Effector memory CD8-positive, alpha-beta T cell (primary cell): ENCODE data around the gene CEP41.

ENCODE experiments used
- ATAC-seq: fragments of 150-1000 bp; cut with Tn5 transposase; replicated peaks from 2 replicates; pipeline ENCODE4 v1.10.0; 2021; ENCODE audit warnings: mild to moderate bottlenecking, moderate library complexity
- DNase-seq, 3 experiments: peaks; one replicate each; pipeline ENCODE4 v3.0.0; 2021
- H3K27ac Mint-ChIP-seq, 2 donors: one replicate each; pipeline ENCODE4 v1.8.0; 2022; ENCODE audit warnings: mild to moderate bottlenecking in 2 of 2, mixed read lengths in 2 of 2, moderate library complexity in 2 of 2
- H3K27me3 Mint-ChIP-seq, 2 donors: one replicate each; pipeline ENCODE4 v1.8.0; 2022; ENCODE audit warnings: mixed read lengths in 2 of 2
- H3K36me3 Mint-ChIP-seq: one replicate; pipeline ENCODE4 v1.8.0; 2022; ENCODE audit warnings: mild to moderate bottlenecking, moderate library complexity, mixed read lengths; ENCODE audit not compliant: insufficient read depth
- H3K4me1 Mint-ChIP-seq, 2 donors: one replicate each; pipeline ENCODE4 v1.8.0; 2022; ENCODE audit warnings: low read depth in 2 of 2, mixed read lengths in 2 of 2
- H3K4me3 Mint-ChIP-seq, 2 donors: one replicate each; pipeline ENCODE4 v1.8.0; 2022; ENCODE audit warnings: mild to moderate bottlenecking in 2 of 2, mixed read lengths in 2 of 2, moderate library complexity in 2 of 2
- H3K9me3 Mint-ChIP-seq, 2 donors: one replicate each; pipeline ENCODE4 v1.8.0; 2022; ENCODE audit warnings: mixed read lengths in 2 of 2
- total RNA-seq, 9 experiments: gene quantifications; one replicate each; lab custom pipeline; 2026; lab: John Stamatoyannopoulos, UW

Gene CEP41, protein sequence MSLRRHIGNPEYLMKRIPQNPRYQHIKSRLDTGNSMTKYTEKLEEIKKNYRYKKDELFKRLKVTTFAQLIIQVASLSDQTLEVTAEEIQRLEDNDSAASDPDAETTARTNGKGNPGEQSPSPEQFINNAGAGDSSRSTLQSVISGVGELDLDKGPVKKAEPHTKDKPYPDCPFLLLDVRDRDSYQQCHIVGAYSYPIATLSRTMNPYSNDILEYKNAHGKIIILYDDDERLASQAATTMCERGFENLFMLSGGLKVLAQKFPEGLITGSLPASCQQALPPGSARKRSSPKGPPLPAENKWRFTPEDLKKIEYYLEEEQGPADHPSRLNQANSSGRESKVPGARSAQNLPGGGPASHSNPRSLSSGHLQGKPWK
- 4.7 to 13.2 (median 8.6) reads per million in 9 experiments for total RNA-seq

DNA sequence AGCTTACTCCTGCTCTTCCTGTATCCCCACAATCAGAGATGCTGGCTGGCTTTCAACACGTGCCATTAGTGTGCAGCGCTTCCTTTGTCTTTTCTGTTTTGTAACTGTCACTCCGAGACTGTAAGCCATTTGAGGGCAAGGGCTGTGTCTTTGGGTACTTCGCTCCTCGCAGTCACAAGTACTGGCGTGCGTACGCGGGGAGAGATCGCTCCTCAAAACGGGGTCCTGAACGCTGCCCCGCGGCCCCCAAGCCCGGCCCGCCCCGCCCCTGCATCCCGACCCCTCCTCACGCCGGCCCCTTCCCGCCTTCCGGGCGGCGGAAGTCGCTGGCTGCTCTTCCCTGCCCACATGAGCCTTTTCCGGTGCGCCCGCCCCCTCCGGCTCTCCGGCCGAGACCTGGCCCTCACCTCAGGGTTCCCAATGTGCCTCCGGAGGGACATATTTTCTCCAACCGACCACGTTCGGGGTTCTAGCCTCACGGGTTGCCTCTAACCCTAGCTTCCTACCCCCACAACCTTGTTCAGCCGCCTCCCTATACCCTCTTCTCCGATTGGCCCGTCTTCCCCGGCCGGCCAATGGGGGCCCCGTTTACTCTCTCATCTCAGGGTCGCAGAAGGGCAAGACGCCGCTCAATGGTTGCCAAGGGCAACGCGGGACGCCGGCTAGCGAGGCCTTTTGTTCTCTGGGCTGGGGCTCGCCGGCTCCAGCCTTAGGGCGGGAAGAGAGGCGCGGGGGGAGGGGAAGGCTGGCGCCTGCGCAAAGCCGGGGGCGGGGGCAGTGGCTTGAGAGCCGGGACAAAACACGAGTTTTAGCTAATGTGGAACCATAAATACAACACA, at the start of gene CEP41:
TSS of gene CEP41 (minus strand) at position 490 of the 839 bp plus-strand sequence. CDS start at position 440, 50 bp downstream.
- H3K36me3 Mint-ChIP-seq = peaks cover 9% of the 10 kb centered on the region
- ATAC-seq (peak; percentile 99), DNase-seq (peak; percentile 85 to 91 (median 86))
- peak within 1 kb of the TSS; percentile 96 to 97 for H3K27ac Mint-ChIP-seq
- H3K9me3 Mint-ChIP-seq = peaks cover 0 to 3% of the 10 kb centered on the region in 2 donors
- peaks cover 7 to 12% of the 10 kb centered on the region in 2 donors for H3K4me1 Mint-ChIP-seq
- peak within 1 kb of the TSS; percentile 97 to 99 for H3K4me3 Mint-ChIP-seq
- peaks cover 8 to 9% of the 10 kb centered on the region in 2 donors for H3K27me3 Mint-ChIP-seq

- H3K9me3 Mint-ChIP-seq = no peaks in the 10 kb centered on the region
- ATAC-seq (no peak), DNase-seq (no peak)
- H3K4me3 Mint-ChIP-seq = no peak overlapping the region
- peaks cover 3% of the 10 kb centered on the region for H3K36me3 Mint-ChIP-seq
- H3K27ac Mint-ChIP-seq = no peak overlapping the region
- H3K27me3 Mint-ChIP-seq = peaks cover 51 to 87% of the 10 kb centered on the region in 2 donors
- peaks cover 21 to 22% of the 10 kb centered on the region in 2 donors for H3K4me1 Mint-ChIP-seq
Observed at GRCh38 chr7:130490311-130490791, 49.5 kb upstream of the CEP41 start.

DNA sequence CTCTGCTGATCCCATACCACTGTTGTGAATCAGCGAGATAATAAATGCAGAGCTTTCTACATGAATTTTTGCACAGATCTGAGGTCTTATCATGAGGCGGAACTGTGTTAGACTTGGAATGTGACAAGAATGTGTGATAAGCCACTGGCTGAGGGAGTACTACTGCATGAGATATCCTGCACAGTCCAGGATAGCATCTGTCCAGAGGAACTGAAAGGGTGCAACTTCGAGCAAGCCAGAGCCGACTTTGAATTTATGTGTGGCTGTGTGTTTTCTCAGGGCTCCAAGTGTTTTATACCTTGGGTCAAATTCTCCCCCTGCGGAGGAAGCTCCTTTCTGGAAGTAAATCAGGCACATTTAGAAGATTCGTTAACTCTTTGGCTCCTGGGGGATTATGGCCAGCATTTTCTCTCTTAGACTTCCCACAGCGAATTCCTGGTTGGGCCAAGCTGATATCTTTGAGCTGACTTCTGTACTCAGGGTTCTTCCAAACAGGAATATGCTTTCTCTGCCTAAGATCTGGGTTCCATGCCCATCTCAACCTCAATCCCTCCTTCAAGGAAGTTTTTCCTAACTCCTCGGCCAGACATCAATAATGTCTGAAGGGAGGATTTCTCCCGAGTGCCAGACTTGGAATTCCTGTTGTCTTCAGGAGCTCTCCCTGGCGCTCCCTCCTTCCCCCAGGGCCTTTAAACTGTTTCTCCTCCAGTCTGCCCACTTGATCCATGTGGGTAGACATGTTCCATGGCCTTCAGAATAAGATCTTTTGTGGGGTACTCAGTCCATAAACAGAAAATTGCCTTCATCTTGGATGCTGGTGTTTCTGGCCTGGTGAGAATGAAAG, 48.5 kb upstream of the CEP41 start:
- Mint-ChIP-seq H3K4me3 (no peak overlapping the region), H3K27ac (no peak overlapping the region), H3K36me3 (peaks cover 3% of the 10 kb centered on the region), H3K4me1 (peaks cover 25 to 29% of the 10 kb centered on the region in 2 donors), H3K27me3 (peaks cover 57 to 94% of the 10 kb centered on the region in 2 donors), H3K9me3 (no peaks in the 10 kb centered on the region)
- ATAC-seq (no peak), DNase-seq (no peak)

DNA sequence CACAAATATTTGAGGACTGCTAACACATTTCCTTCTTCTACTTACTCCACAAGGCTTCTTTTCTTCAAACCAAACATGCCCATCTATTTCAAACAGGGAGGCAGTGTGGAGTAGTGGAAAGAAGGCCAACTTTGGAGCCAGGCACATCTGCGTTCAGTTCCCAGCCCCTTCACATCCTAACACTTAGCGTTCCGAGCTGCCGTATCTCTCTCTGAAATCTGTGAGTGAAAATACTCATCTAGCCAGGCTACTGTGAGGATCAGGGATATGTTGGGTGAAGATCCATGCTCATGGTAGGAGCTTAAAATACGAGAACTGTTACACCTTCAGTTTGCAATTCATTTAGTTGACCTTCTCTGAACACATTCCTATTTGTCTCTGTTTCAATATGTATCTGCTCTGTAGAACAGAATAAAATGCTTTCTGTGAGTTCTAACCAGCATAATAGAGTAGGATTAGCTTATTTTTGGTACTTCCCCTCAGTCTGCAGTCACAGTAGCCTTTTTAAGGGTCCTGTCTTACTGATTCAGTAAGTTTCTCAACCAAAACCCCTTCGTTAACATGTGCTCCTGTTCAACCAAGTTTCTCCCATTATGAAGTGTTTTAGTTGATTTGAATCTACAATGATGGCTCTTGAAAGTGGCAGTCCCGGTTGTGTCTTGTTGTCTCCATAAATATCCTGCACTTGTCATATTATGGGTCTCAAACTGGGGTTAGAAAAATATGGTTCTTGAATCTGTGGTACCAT, 47.8 kb upstream of the CEP41 start:
- Mint-ChIP-seq H3K27ac (no peak overlapping the region), H3K9me3 (no peaks in the 10 kb centered on the region), H3K4me1 (peaks cover 25 to 29% of the 10 kb centered on the region in 2 donors), H3K4me3 (no peak overlapping the region), H3K36me3 (peaks cover 3% of the 10 kb centered on the region), H3K27me3 (peaks cover 57 to 94% of the 10 kb centered on the region in 2 donors)
- DNase-seq (no peak), ATAC-seq (no peak)

DNA sequence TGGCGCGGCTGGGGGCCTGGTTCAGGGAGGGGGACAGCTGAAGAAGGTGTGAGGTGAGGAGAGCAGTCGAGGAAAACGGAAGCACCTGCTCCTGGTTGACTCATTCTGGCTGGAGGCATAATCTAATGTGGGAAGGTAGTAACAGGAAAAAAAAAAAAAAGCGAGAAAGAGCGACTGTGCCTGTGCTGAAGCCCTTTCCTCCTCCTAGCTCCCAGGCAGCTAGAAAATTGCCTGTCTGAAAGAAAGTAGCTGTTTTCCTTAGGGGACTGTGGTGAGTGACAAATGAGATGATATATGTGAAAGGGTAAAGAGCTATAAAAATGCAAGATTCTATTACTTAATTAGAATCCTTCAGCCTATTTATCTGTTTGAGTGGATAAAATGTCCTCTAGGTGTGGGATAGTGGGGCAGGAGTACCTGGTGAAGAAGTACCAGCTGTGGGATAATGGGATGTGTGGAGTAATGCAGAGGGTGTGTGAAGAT, 46.2 kb upstream of the CEP41 start:
- DNase-seq (no peak), ATAC-seq (no peak)
- H3K4me3 Mint-ChIP-seq = peak overlapping the region; percentile 84 to 87
- H3K4me1 Mint-ChIP-seq = peaks cover 23 to 29% of the 10 kb centered on the region in 2 donors
- H3K27me3 Mint-ChIP-seq = peaks cover 61 to 95% of the 10 kb centered on the region in 2 donors
- peaks cover 3% of the 10 kb centered on the region for H3K36me3 Mint-ChIP-seq
- no peak overlapping the region for H3K27ac Mint-ChIP-seq
- no peaks in the 10 kb centered on the region for H3K9me3 Mint-ChIP-seq

DNA sequence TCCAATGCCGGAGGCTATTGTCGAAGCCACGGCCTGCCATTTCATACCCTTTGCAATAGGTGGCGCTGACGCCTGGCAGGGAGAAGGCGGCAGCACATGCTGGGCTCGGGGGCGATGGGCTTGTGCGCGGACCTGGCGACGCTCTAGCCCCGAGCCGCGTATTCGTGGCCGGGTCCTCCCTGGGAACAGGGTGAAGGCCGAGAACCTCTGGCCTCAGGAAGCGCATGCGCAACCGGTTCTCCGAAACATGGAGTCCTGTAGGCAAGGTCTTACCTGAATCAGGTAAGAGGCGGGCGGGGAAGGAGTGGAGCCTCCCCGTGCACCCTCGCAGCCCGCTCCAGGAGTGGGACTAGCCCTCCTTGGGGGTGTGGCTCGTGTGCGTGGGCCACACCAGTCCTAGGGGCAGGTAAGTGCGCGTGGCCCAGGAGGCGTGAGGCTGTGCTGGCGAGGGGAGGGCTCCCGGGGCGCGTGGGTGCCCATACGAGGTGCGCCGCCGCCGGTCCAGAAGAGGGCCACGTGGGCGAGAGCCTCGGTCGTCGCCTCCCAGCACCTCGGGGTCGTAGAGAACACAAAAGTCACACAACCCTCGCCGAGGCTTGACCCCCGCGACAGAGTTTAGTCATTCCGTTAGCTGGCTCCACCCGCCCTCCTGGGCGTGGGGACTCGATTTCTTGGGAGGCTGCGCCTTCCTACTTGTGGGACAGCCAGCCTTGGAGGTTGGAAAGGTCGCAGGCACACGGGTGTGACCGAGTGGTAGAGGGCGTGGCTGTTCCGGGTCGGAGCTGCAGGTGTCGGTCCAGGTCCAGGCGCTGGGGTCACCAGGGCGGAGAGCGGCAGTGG, 45.5 kb upstream of the CEP41 start:
- Mint-ChIP-seq H3K9me3 (no peaks in the 10 kb centered on the region), H3K27me3 (peaks cover 62 to 95% of the 10 kb centered on the region in 2 donors), H3K27ac (no peak overlapping the region), H3K4me3 (peak overlapping the region; percentile 84 to 87), H3K4me1 (peaks cover 20 to 25% of the 10 kb centered on the region in 2 donors), H3K36me3 (no peaks in the 10 kb centered on the region)
- ATAC-seq (peak; percentile 86), DNase-seq (peak; percentile 43 to 49 (median 45))

DNA sequence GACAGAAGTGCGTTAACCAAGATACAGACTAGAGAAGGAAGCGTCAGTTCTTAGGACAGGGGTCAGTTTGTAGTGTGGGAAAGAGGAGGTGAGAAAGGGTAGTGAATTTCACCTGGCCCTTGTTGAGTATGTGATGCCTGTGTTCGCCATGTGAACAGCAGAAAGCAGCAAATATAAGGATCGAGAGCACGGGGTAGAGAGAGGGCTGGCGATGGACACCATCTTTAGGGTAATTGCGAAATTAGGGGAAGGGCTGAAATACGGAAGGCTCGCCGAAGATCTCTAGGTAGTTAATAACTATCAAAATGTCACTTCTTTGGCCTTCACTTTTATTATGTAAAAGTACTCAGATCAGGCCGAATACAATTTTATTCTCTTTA, 44.9 kb upstream of the CEP41 start:
- no peak overlapping the region for H3K27ac Mint-ChIP-seq
- H3K4me1 Mint-ChIP-seq = peaks cover 16 to 21% of the 10 kb centered on the region in 2 donors
- H3K9me3 Mint-ChIP-seq = no peaks in the 10 kb centered on the region
- H3K27me3 Mint-ChIP-seq = peaks cover 58 to 90% of the 10 kb centered on the region in 2 donors
- H3K4me3 Mint-ChIP-seq = peak overlapping the region; percentile 84 to 87
- ATAC-seq (no peak), DNase-seq (no peak)
- H3K36me3 Mint-ChIP-seq = no peaks in the 10 kb centered on the region

DNA sequence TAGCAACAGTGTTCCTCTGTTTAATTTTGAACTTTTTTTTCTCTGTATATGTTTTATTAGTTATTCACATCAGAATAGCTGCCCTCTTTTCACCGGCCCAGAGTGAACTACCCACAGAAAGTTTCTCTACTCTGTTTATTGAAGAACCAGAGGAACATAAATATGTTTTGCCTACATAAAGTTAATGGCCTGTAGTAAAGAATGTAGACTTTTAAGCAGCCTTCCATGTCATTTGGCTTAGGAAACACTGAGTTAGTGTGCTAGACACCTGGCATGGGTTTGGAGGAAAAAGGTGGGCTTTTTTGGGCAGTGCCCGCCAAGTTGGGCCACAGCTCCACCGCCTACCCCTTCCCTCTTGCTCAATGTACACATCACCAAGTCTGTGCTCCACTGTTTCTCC, 42.2 kb upstream of the CEP41 start:
- H3K27me3 Mint-ChIP-seq = peaks cover 71 to 82% of the 10 kb centered on the region in 2 donors
- peaks cover 16 to 21% of the 10 kb centered on the region in 2 donors for H3K4me1 Mint-ChIP-seq
- no peaks in the 10 kb centered on the region for H3K36me3 Mint-ChIP-seq
- H3K9me3 Mint-ChIP-seq = no peaks in the 10 kb centered on the region
- H3K4me3 Mint-ChIP-seq = no peak overlapping the region
- no peak for DNase-seq
- ATAC-seq = no peak
- H3K27ac Mint-ChIP-seq = no peak overlapping the region

DNA sequence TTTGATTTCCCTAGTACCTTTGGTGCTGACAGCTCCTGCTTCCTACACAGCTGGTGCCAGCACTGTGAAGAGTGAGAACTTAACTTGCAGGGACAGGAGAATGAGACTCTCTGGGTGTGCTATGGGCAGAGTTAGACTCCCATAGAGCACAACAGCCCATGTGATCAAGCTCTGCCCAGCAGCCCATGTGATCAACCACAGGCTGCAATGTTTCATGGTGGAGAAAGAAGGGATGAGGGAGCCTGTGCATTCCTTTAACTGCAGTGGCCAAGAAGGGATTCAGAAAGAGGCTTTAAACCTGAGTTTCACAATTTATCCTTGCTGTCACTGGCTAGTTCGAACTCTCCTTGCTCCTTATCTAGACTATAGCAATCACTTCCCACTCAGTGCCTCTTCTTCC, 41.1 kb upstream of the CEP41 start:
- Mint-ChIP-seq H3K36me3 (no peaks in the 10 kb centered on the region), H3K9me3 (no peaks in the 10 kb centered on the region), H3K27ac (no peak overlapping the region), H3K4me3 (no peak overlapping the region), H3K27me3 (peaks cover 77 to 83% of the 10 kb centered on the region in 2 donors), H3K4me1 (peaks cover 16 to 20% of the 10 kb centered on the region in 2 donors)
- DNase-seq (no peak), ATAC-seq (no peak)

DNA sequence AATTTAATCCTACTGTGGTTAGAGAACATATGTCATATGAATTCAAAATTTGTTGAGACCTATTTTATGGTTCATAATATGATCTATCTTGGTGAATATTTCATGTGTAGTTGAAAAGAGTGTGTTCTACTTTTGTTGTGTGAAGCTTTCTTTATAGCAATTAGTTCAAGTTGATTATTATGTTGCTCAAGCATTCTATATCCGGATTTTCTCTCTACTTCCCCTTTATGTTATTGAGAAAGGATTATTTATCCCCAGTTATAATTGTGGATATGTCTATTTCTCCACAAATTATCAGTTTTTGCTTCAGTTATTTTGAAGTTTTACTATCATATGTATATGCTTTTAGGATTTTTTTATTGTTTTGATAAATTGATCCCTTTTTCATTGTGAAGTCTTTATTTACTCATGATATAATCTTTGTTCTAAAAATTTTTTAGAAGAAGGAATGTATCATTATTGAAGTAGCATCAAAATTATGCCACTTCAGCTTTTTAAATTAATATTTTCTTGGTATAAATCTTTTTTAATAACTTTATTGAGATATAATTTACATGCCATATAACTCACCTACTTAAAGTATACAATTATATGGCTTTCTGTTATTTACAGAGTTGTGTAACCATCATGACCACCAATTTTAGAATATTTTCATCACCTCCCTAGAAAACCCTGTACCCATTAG, 39.0 kb upstream of the CEP41 start:
- peaks cover 73 to 82% of the 10 kb centered on the region in 2 donors for H3K27me3 Mint-ChIP-seq
- H3K36me3 Mint-ChIP-seq = no peaks in the 10 kb centered on the region
- H3K4me3 Mint-ChIP-seq = no peak overlapping the region
- ATAC-seq = no peak
- no peak for DNase-seq
- H3K4me1 Mint-ChIP-seq = peaks cover 0 to 2% of the 10 kb centered on the region in 2 donors
- H3K27ac Mint-ChIP-seq = no peak overlapping the region
- no peaks in the 10 kb centered on the region for H3K9me3 Mint-ChIP-seq

DNA sequence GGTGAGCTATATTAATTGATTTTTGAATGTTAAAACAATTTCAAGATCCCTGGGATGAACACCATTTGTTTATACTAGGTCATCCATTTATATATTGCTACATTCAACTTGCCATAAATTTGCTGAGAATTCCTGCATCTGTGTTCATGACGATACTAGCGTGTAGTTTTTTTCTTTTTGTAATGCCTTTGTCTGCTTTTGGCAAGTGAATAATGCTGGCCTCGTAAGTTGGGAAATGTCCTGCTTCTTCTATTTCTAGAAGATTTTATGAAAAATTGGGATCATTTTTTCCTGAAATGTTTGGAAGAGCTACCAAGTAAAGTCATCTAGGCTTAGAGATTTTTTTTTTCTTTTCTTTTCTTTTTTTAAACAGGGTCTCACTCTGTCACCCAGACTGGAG, 38.2 kb upstream of the CEP41 start:
- Mint-ChIP-seq H3K27me3 (peaks cover 64 to 73% of the 10 kb centered on the region in 2 donors), H3K9me3 (no peaks in the 10 kb centered on the region), H3K4me3 (no peak overlapping the region), H3K4me1 (no peaks in the 10 kb centered on the region), H3K36me3 (no peaks in the 10 kb centered on the region), H3K27ac (no peak overlapping the region)
- ATAC-seq = no peak
- no peak for DNase-seq
